HG03342 (cell line): ENCODE data around the gene CDK5.
"Not testable (repeated sequence)": the region's sequence is repeated elsewhere in the genome, so short reads cannot be mapped to it uniquely, and the experiment has no call there.

Experiments used
- ATAC-seq: cut with Tn5 transposase; IDR thresholded peaks from one replicate; pipeline ENCODE4 v1.9.1; 2021; ENCODE audit warnings: mild to moderate bottlenecking, moderate library complexity; ENCODE audit not compliant: unreplicated experiment

Gene CDK5

DNA sequence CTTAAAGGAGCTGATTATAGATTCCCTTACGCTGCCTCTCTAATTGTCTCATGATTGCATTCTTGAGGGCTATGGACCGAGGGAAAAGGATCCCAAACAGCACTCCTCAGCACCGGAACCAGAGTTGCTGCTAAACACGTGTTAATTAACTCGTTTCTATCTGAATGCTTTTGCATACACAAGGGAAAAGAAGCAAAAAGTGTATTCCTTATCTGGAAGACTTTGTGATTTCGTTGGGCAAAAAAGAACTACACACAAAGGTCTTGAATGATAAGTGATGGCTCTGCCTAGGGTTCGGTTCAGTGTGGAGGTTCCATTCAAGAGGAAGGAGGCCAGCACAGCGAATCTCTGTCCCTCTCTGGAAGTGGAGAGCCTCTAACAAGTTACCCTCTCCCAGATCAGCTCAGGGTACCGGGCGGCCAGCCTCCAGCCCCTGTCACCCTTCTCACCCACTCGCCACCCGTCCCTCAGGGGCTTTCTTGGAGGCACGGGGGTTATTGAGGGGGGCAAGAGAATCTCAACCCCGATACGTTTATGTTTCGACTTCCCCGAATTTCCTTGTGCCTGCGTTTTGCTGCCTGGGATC, 1.2 kb upstream of the CDK5 start:
- ATAC-seq, result no peak

DNA sequence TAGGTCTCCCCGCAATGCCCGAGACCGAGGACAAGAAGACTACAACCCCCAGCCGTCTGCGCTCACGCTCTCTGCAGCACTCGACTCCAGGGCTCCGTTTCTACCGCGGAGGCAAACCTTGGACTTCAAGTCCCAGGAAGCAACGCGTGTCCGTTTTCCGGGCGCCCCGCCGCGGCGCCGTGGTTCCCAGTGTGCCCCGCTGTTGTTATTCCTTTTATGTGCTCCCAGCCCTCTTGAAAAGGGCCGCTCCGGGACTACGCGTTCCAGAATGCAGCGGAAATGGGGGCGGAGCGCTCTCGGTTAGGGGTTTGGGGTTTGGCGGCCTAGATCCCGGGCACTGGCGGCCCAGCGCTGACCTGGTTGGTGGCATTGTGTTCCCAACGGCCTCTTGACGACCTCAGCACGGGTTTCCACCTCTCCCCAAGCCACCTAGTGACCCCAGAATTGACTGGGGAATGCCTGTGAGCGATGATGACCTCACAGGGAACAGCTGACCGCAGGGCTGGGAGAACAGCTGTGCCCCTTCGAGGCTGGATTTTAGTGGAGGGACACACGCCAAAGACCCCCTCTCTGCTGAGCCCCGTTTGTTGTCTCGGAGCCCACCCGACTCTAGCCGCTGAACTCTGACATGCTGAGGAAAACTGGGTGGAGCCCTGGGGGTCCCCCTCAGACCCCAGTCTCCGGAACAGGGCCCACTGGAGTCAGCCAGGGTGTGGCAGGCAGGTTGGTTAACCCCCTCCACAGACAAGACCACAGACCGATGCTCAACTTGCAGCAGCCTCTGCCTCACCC, 488 bp upstream of the CDK5 start:
- peak; percentile 89 for ATAC-seq

GRCh38 chr7:151056666-151057505, 811 bp downstream of the CDK5 start:
- ATAC-seq, result no peak

DNA sequence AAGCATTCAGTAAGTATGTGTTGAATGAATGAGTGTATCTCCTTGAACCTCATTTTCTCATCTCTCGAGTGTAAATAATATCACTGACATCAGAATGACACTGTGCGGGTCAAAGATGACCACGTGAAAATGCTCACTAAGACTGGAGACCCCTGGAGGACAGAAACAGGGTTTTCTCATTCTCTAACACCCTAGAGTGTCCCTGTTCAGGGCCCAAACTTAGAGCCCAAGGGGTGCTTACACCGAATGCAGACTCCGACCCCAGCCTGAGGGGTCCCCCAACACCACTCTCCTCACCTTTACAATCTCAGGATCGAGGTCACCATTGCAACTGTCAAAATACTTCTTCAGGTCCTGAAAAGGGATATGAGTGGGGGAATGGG, 1.4 kb downstream of the CDK5 start:
- ATAC-seq, result no peak

DNA sequence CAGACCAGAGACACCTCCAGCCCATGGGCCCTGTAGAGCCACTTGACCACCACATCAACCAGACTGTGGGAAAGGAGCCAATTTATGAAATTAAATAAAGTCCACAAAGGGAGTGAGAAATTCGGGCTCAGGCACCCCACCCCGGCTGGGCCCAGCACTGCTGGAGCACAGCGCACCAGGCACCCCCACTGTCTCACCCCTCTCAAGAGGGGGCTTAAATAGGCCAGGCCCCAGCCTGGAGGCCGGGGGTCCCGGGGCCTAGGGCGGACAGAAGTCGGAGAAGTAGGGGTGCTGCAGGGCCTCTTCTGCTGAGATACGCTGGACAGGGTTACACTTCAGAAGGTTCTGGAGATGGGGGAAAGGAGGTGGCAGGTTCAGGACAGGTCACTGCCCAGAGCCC, 3.9 kb downstream of the CDK5 start:
- no peak for ATAC-seq

- no peak for ATAC-seq
These were observed 4.6 kb downstream of the CDK5 start for GRCh38 chr7:151053096-151053495.

- no peak for ATAC-seq
These were observed 6.6 kb downstream of the CDK5 start for GRCh38 chr7:151051108-151051507.

GRCh38 chr7:151048911-151049463, 8.7 kb downstream of the CDK5 start:
- no peak for ATAC-seq

- ATAC-seq, result no peak
These were observed 9.5 kb downstream of the CDK5 start, which contains the start of gene ASIC3 for GRCh38 chr7:151047976-151048815. ASIC3 (plus strand) TSS chr7:151048531; CDS start chr7:151048886, 355 bp downstream.

GRCh38 chr7:151046603-151047573, 10.8 kb downstream of the CDK5 start:
- no peak for ATAC-seq

DNA sequence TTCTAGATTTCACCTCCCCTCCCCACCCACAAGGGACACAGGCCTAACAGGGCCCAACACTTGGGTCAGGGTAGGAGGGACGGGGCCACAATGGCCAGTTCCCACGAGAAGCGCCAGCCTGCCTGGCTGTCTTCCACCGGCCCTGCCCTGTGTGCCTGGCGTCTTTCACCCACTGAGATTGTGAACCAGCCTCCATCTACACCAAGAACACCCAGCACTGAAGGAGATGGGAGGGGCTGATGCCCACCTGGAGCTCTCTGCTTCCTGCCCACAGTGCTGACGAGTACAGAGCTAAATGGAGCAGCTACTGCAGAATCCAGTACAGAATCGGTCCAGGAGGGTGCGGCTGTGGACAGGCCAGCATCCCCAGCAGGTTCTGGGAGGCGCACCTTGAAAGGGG, 11.7 kb downstream of the CDK5 start:
- ATAC-seq, result no peak

- no peak for ATAC-seq
These were observed 12.4 kb downstream of the CDK5 start for GRCh38 chr7:151045262-151045661.

DNA sequence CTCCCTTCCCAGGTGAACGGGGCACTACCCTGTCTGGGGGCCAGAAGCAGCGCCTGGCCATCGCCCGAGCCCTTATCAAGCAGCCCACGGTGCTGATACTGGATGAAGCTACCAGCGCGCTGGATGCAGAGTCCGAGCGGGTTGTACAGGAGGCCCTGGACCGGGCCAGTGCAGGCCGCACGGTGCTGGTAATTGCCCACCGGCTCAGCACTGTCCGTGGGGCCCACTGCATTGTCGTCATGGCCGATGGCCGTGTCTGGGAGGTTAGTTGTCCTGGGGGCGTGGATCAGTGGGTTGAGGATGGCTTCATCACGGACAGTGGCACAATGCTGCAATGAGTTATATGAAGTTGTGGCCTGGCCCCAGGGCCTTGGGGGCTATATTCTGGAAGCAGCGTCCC, 13.7 kb downstream of the CDK5 start:
- ATAC-seq, result no peak

DNA sequence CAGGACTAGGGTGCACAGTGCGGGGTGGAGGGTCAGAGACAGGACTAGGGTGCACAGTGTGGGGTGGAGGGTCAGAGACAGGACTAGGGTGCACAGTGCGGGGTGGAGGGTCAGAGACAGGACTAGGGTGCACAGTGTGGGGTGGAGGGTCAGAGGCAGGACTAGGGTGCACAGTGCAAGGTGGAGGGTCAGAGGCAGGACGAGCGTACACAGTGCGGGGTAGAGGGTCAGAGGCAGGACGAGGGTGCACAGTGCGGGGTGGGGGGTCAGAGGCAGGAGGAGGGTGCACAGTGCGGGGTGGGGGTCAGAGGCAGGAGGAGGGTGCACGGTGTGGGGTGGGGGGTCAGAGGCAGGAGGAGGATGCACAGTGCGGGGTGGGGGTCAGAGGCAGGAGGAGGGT, 14.2 kb downstream of the CDK5 start:
- not testable (repeated sequence) for ATAC-seq

DNA sequence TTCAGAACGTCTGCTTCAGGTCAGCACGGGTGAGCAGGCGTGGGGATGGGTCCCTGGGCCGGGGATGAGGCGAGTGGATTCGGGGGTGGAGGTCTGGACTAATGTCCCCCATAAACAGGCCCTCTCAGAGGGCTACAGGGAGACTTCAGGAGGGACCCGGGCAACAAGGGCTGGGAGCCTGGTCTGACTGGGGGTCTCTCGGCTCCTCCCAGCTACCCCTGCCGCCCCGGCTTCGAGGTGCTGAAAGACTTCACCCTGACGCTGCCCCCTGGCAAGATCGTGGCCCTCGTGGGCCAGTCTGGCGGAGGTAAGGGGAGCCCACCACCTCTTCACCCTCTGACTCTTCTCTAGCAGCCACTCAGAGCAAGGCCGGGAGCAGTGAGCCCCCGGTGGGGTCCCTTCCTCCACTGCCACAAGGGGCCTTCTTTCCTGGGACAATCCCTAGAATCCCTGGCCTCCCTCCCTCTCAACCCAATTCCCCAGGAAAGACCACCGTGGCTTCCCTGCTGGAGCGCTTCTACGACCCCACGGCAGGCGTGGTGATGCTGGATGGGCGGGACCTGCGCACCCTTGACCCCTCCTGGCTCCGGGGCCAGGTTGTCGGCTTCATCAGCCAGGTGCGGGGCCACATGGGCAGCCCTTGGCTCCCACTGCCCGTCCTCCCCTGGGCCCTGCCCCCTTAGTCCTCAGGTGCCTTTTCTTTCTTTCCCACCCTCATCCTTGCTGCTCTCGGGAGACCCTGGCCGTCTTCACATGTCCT, 16.9 kb downstream of the CDK5 start:
- no peak for ATAC-seq

GRCh38 chr7:151039850-151040548, 17.7 kb downstream of the CDK5 start:
- ATAC-seq, result no peak

DNA sequence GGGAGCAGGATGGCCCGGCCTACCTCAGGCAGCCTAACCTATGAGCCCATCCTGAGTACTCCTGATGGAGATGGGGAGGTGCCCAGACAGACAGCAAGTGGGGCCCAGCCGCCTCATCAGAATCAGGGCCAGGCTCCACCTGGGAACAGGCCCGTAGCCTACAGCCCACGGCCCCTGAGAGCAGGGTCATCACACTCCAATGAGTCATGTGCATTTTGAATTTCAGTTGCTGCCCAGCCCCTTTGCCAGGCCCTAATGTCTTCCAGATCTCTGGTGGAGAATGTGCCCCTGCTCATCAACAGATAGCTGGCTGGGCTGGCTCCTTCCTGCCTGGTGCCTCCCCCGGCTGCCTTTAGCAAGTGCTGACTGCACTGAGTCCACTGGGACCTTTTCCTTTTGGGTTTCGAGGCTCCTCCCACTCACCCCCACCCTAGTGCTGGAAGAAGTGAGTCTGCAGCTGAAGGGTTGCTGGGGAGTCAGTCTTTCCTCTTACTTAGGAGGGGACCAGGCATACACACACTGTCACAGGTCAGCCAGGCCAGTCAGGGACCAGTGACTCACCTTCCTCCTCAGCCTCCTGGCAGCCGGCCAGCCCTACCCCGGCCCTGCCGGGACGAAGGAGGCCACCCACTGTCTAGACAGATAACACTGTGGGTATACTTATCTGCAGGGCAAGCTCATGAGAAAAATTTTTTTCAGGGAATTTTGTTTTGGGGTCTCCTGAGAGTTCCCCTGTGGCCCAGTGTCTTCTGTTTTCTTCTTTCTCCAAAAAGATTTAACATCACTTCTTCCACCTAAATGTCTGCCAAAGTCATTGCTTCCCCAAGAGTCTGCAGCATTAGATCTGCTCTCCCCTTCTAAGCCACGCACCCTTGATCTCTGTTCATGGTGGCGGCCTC, 18.5 kb downstream of the CDK5 start:
- no peak for ATAC-seq
